GM12878 (cell line): ENCODE data around the gene APCDD1L. TPM values are rescaled to one million over a fixed set of nuclear protein-coding genes. Genes with fewer than 3 reads are reported as not detected.

ENCODE experiments used
- ATAC-seq: fragments of 200-7000 bp; cut with Tn5 transposase; 3 replicates; pipeline ENCODE4 v1.9.1; 2020; ENCODE audit warnings: mild to moderate bottlenecking, moderate library complexity
- BruUV-seq: library from RNA; stranded (reverse); fragments of 400-500 nt; replicated peaks from 2 replicates; lab custom pipeline; 2021; lab: Mats Ljungman, UMichigan
- CTCF ChIA-PET: fragments of 300-600 bp; sonication (Branson Sonifier 250); formaldehyde crosslinking; extraction: SDS; loops from one replicate; lab custom pipeline; 2021; ENCODE audit warnings: inconsistent platforms; lab: Yijun Ruan, JAX
- POLR2A ChIA-PET: fragments of 350-600 bp; formaldehyde crosslinking; extraction: SDS; loops from one replicate; lab custom pipeline; 2021; ENCODE audit warnings: inconsistent platforms; lab: Charles Lee
- RAD21 ChIA-PET: fragments of 300-600 bp; sonication (Branson Sonifier 250); formaldehyde crosslinking; loops from one replicate; lab custom pipeline; 2023; ENCODE audit warnings: antibody characterized with exemption; ENCODE audit not compliant: unreplicated experiment; lab: Charles Lee
- SMC1A ChIA-PET: fragments of 300-600 bp; sonication (Branson Sonifier 250); formaldehyde crosslinking; loops from one replicate; lab custom pipeline; 2023; ENCODE audit not compliant: unreplicated experiment, uncharacterized antibody; lab: Charles Lee
- DNase-seq: peaks from one replicate; pipeline ENCODE4 v3.0.0-alpha.2; 2011; ENCODE audit warnings: low read depth, low spot score
- FAIRE-seq: peaks from 3 replicates; lab custom pipeline; 2011; peaks lifted over from hg19 to GRCh38; lab: Jason Lieb, UNC
- H2AFZ ChIP-seq: 2 replicates; pipeline ENCODE4 v1.6.0; 2011; ENCODE audit warnings: low read depth, low read length, control low read depth; ENCODE audit not compliant: control insufficient read depth
- H3K27ac ChIP-seq: 2 replicates; pipeline ENCODE4 v1.5.1; 2011; ENCODE audit warnings: control low read depth; ENCODE audit not compliant: control insufficient read depth, insufficient read depth
- H3K27me3 ChIP-seq, 2 experiments: replicated peaks in 1 of 2; 2 replicates each; pipeline versions ENCODE4 v1.6.0 to v1.6.1; 2011; ENCODE audit warnings: low read length in 1 of 2; ENCODE audit not compliant: control insufficient read depth in 2 of 2, insufficient read depth in 2 of 2
- H3K36me3 ChIP-seq, 2 experiments: 2 replicates each; pipeline ENCODE4 v1.5.1; 2011; ENCODE audit warnings: low read length in 1 of 2; ENCODE audit not compliant: control insufficient read depth in 2 of 2, insufficient read depth in 2 of 2
- H3K4me1 ChIP-seq: 2 replicates; pipeline ENCODE4 v1.6.1; 2011; ENCODE audit warnings: mild to moderate bottlenecking, low read length, moderate library complexity, mixed read lengths; ENCODE audit not compliant: control insufficient read depth, insufficient read depth
- H3K4me2 ChIP-seq: 2 replicates; pipeline ENCODE4 v1.6.0; 2011; ENCODE audit warnings: control low read depth; ENCODE audit not compliant: control insufficient read depth, insufficient read depth
- H3K4me3 ChIP-seq: fragments of 200-600 bp; sonication (generic); 2 replicates; pipeline ENCODE4 v1.5.1; 2016
- H3K79me2 ChIP-seq: 2 replicates; pipeline ENCODE4 v1.6.0; 2011; ENCODE audit warnings: low read length; ENCODE audit not compliant: control insufficient read depth, insufficient read depth
- H3K9ac ChIP-seq: 2 replicates; pipeline ENCODE4 v1.8.0; 2011; ENCODE audit warnings: low read length, control low read depth, mixed read lengths; ENCODE audit not compliant: control insufficient read depth, insufficient read depth
- H3K9me3 ChIP-seq: replicated peaks from 3 replicates; pipeline ENCODE4 v1.5.1; 2011; ENCODE audit warnings: mild to moderate bottlenecking, low read length; ENCODE audit not compliant: control insufficient read depth, insufficient read depth
- H4K20me1 ChIP-seq: 2 replicates; pipeline ENCODE4 v1.6.0; 2011; ENCODE audit not compliant: control insufficient read depth, insufficient read depth
- HDGF ChIP-seq: fragments of 450-650 bp; IDR thresholded peaks from 2 replicates; pipeline ENCODE4 v1.6.1; 2016; ENCODE audit warnings: antibody characterized with exemption
- JUND ChIP-seq: IDR thresholded peaks from 2 replicates; pipeline ENCODE4 v1.6.1; 2012; ENCODE audit warnings: low read depth, mild to moderate bottlenecking, low read length, improper control_type of control experiment, moderate library complexity
- MTA2 ChIP-seq: fragments of 450-650 bp; IDR thresholded peaks from 2 replicates; pipeline ENCODE4 v1.6.1; 2016; ENCODE audit warnings: low read depth, mild to moderate bottlenecking, moderate library complexity
- NR2C2 ChIP-seq: IDR thresholded peaks from 2 replicates; pipeline ENCODE4 v1.6.1; 2011; ENCODE audit warnings: borderline replicate concordance, low read depth; ENCODE audit not compliant: control insufficient read depth, insufficient read length
- SIN3A ChIP-seq: IDR thresholded peaks from 2 replicates; pipeline ENCODE4 v1.6.1; 2012; ENCODE audit warnings: low read depth, low read length, improper control_type of control experiment
- SMARCA5 ChIP-seq: fragments of 450-650 bp; IDR thresholded peaks from 2 replicates; pipeline ENCODE4 v1.6.1; 2017; ENCODE audit warnings: mild to moderate bottlenecking
- SMC3 ChIP-seq: IDR thresholded peaks from 2 replicates; pipeline ENCODE4 v1.6.1; 2011; ENCODE audit warnings: low read length, improper control_type of control experiment, borderline replicate concordance
- ZBED1 ChIP-seq: IDR thresholded peaks from 2 replicates; pipeline ENCODE4 v1.6.1; 2016; ENCODE audit warnings: borderline replicate concordance
- ZZZ3 ChIP-seq: IDR thresholded peaks from 2 replicates; pipeline ENCODE4 v1.6.1; 2011; ENCODE audit warnings: low read depth; ENCODE audit not compliant: control insufficient read depth, insufficient read length
- WGBS: methylation state at CpG from one replicate; pipeline ENCODE4 v1.1.6; 2016; ENCODE audit warnings: low lambda C conversion rate; ENCODE audit not compliant: insufficient replicate concordance, insufficient coverage; ENCODE audit errors: missing lambda C conversion rate; 5-methylcytosine and 5-hydroxymethylcytosine counted together
- in situ Hi-C: fragments of 300-500 bp; cut with MboI; formaldehyde crosslinking; loops from 9 replicates; pipeline ENCODE4 v1.14.3; 2018; ENCODE audit warnings: mixed read lengths
- intact Hi-C: fragments of 100-400 bp; cut with micrococcal nuclease; formaldehyde crosslinking; loops from one replicate; pipeline ENCODE4 v1.14.2; 2022; ENCODE audit not compliant: unreplicated experiment
- polyA plus RNA-seq, 11 experiments: library from polyadenylated mRNA; depleted of rRNA in 4 of 11; unstranded in 6 of 11; stranded (reverse) in 5 of 11; fragments of >200 nt; fragmentation: Nextera tagmentation in 4 of 11; fragmentation: Illumina TruSeq in 1 of 11; extraction: Ambion mirVana in 4 of 11; extraction: Trizol in 1 of 11; gene quantifications; 1 replicate in 1 of 11; 2 replicates in 10 of 11; pipeline versions ENCODE4 v1.2.1 to v1.2.3, GENCODE V29; 2011 to 2016; ENCODE audit warnings: inconsistent platforms in 2 of 11, missing spikeins in 2 of 11, low read depth in 1 of 11
- total RNA-seq, 4 experiments: library from RNA; depleted of rRNA in 3 of 4; stranded (reverse); fragments of >200 nt in 3 of 4; fragmentation: Illumina TruSeq in 1 of 4; extraction: Trizol in 1 of 4; gene quantifications; 2 replicates each; pipeline versions ENCODE4 v1.2.1 to v1.2.3, GENCODE V29; 2013 to 2021
- TF ChIP-seq, protein P1 (sequence below): IDR thresholded peaks from 2 replicates; pipeline ENCODE4 v1.6.1; 2011; ENCODE audit warnings: borderline replicate concordance, low read depth, mild to moderate bottlenecking, moderate library complexity, low read length; ENCODE audit not compliant: insufficient read depth, poor library complexity, severe bottlenecking
- TF ChIP-seq, protein P2 (sequence below): IDR thresholded peaks from 2 replicates; pipeline ENCODE4 v1.6.1; 2011; ENCODE audit warnings: mild to moderate bottlenecking, low read depth, low read length, moderate library complexity; ENCODE audit not compliant: insufficient replicate concordance
- TF ChIP-seq, protein P3 (sequence below): IDR thresholded peaks from 2 replicates; pipeline ENCODE4 v1.6.1; 2012; ENCODE audit warnings: low read length, inconsistent platforms
- TF ChIP-seq, protein P4 (sequence below): IDR thresholded peaks from 2 replicates; pipeline ENCODE4 v1.6.1; 2012; ENCODE audit warnings: low read depth, low read length, improper control_type of control experiment
- TF ChIP-seq, protein P5 (sequence below): fragments of 450-650 bp; conservative IDR thresholded peaks from 2 replicates; pipeline ENCODE4 v1.6.1; 2017; ENCODE audit warnings: mild to moderate bottlenecking, moderate library complexity
- TF ChIP-seq, protein P6 (sequence below): fragments of 450-650 bp; IDR thresholded peaks from 2 replicates; pipeline ENCODE4 v1.6.1; 2014; ENCODE audit warnings: mild to moderate bottlenecking

Gene APCDD1L
- total and polyA plus RNA-seq, 10 of the 15 experiments (the other 5 are each of a cell fraction or from before 2014, with no cell fraction given): 0.14 to 0.50 TPM; not detected in 8

DNA sequence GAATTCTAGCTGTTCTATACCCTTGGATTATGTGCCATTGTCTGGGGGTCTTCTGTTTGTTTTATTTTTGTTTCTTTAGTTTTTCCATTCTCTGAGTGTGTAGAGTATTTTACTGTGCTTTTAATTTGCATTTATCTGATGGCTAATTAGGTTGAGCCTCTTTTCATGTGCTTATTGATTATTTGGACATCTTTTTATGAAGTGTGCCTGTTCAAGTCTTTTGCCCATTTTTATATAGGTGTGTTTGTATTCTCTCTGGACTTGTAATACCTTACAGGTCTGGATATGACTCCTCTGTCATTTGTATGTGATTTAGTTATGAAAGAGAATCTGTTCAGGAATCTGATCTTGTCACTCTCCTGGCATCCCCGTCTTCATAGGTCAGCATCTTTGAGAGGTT is 22.6 kb upstream of the APCDD1L start:
- 0% methylated on average over 1 of the region's 1 CpG for WGBS

More for the DNA sequence above, 22.6 kb upstream of the APCDD1L start:
- Histone ChIP-seq H3K9ac (no peak overlapping the region), H3K4me3 (no peak overlapping the region), H3K9me3 (no peaks in the 10 kb centered on the region; the same call in 1 of the 3 replicates)
- in situ Hi-C loops: loop anchor here (10.0 kb wide), 1 partner anchor 63 kb away; no protein-coding TSS in a partner anchor
- intact Hi-C loops: no loop called here
- SMC1A ChIA-PET: no interaction called here
- no peak for ATAC-seq
- TF ChIP-seq MTA2: no peak
- TF ChIP-seq, protein P1, sequence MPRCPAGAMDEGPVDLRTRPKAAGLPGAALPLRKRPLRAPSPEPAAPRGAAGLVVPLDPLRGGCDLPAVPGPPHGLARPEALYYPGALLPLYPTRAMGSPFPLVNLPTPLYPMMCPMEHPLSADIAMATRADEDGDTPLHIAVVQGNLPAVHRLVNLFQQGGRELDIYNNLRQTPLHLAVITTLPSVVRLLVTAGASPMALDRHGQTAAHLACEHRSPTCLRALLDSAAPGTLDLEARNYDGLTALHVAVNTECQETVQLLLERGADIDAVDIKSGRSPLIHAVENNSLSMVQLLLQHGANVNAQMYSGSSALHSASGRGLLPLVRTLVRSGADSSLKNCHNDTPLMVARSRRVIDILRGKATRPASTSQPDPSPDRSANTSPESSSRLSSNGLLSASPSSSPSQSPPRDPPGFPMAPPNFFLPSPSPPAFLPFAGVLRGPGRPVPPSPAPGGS: no peak
- TF ChIP-seq, protein P2, sequence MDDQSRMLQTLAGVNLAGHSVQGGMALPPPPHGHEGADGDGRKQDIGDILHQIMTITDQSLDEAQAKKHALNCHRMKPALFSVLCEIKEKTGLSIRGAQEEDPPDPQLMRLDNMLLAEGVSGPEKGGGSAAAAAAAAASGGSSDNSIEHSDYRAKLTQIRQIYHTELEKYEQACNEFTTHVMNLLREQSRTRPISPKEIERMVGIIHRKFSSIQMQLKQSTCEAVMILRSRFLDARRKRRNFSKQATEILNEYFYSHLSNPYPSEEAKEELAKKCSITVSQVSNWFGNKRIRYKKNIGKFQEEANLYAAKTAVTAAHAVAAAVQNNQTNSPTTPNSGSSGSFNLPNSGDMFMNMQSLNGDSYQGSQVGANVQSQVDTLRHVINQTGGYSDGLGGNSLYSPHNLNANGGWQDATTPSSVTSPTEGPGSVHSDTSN: no peak
- no peak for TF ChIP-seq SMARCA5
- TF ChIP-seq, protein P3, sequence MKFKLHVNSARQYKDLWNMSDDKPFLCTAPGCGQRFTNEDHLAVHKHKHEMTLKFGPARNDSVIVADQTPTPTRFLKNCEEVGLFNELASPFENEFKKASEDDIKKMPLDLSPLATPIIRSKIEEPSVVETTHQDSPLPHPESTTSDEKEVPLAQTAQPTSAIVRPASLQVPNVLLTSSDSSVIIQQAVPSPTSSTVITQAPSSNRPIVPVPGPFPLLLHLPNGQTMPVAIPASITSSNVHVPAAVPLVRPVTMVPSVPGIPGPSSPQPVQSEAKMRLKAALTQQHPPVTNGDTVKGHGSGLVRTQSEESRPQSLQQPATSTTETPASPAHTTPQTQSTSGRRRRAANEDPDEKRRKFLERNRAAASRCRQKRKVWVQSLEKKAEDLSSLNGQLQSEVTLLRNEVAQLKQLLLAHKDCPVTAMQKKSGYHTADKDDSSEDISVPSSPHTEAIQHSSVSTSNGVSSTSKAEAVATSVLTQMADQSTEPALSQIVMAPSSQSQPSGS: no peak
- no peak for TF ChIP-seq JUND
- TF ChIP-seq, protein P4, sequence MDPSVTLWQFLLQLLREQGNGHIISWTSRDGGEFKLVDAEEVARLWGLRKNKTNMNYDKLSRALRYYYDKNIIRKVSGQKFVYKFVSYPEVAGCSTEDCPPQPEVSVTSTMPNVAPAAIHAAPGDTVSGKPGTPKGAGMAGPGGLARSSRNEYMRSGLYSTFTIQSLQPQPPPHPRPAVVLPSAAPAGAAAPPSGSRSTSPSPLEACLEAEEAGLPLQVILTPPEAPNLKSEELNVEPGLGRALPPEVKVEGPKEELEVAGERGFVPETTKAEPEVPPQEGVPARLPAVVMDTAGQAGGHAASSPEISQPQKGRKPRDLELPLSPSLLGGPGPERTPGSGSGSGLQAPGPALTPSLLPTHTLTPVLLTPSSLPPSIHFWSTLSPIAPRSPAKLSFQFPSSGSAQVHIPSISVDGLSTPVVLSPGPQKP: no peak
- no peak for TF ChIP-seq ZBED1
- TF ChIP-seq, protein P5, sequence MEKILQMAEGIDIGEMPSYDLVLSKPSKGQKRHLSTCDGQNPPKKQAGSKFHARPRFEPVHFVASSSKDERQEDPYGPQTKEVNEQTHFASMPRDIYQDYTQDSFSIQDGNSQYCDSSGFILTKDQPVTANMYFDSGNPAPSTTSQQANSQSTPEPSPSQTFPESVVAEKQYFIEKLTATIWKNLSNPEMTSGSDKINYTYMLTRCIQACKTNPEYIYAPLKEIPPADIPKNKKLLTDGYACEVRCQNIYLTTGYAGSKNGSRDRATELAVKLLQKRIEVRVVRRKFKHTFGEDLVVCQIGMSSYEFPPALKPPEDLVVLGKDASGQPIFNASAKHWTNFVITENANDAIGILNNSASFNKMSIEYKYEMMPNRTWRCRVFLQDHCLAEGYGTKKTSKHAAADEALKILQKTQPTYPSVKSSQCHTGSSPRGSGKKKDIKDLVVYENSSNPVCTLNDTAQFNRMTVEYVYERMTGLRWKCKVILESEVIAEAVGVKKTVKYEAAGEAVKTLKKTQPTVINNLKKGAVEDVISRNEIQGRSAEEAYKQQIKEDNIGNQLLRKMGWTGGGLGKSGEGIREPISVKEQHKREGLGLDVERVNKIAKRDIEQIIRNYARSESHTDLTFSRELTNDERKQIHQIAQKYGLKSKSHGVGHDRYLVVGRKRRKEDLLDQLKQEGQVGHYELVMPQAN: no peak
- TF ChIP-seq NR2C2: no peak
- TF ChIP-seq SIN3A: no peak
- TF ChIP-seq SMC3: no peak
- no peak for TF ChIP-seq HDGF
- TF ChIP-seq, protein P6, sequence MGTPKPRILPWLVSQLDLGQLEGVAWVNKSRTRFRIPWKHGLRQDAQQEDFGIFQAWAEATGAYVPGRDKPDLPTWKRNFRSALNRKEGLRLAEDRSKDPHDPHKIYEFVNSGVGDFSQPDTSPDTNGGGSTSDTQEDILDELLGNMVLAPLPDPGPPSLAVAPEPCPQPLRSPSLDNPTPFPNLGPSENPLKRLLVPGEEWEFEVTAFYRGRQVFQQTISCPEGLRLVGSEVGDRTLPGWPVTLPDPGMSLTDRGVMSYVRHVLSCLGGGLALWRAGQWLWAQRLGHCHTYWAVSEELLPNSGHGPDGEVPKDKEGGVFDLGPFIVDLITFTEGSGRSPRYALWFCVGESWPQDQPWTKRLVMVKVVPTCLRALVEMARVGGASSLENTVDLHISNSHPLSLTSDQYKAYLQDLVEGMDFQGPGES: no peak
- no peak for TF ChIP-seq ZZZ3
- TF ChIP-seq, all 136 proteins: peak for 0
- RAD21 ChIA-PET: no interaction called here
- no peak overlapping the region for H2AFZ ChIP-seq
- no peak for DNase-seq
- POLR2A ChIA-PET: no interaction called here
- no peaks in the 10 kb centered on the region for H4K20me1 ChIP-seq
- CTCF ChIA-PET: no interaction called here
- no peak overlapping the region for H3K4me2 ChIP-seq
- H3K4me1 ChIP-seq: no peaks in the 10 kb centered on the region
- no peak overlapping the region for H3K27ac ChIP-seq
- no TSS peak for BruUV-seq
- H3K27me3 ChIP-seq: no peaks in the 10 kb centered on the region; a peak in 1 of 4 replicates
- FAIRE-seq: no peak
- H3K79me2 ChIP-seq: no peaks in the 10 kb centered on the region
- H3K36me3 ChIP-seq: no peaks in the 10 kb centered on the region
